Retinal pigment epithelial cell (primary cell): Measurements from ENCODE around the gene ADGRB2.

Experiments
- DNase-seq: peaks from one replicate; pipeline ENCODE4 v3.0.0-alpha.2; 2010; ENCODE audit warnings: low read depth
- H3K4me3 ChIP-seq: 2 replicates; pipeline ENCODE4 v1.5.1; 2011; ENCODE audit warnings: mild to moderate bottlenecking, low read length, control low read depth, moderate library complexity
- CTCF ChIP-seq: conservative IDR thresholded peaks from 2 replicates; pipeline ENCODE4 v1.5.1; 2011; ENCODE audit warnings: low read depth, low read length, control low read depth, inconsistent platforms

ADGRB2 gene

GRCh38 chr1:31786366-31787060 lies 22.4 kb upstream of the ADGRB2 start:
- no peak for DNase-seq
- no peak for TF ChIP-seq CTCF
- no peak overlapping the region for H3K4me3 ChIP-seq

GRCh38 chr1:31785947-31786290 lies 21.8 kb upstream of the ADGRB2 start:
- no peak overlapping the region for H3K4me3 ChIP-seq
- DNase-seq, result no peak
- no peak for TF ChIP-seq CTCF

GRCh38 chr1:31785020-31785946 lies 21.1 kb upstream of the ADGRB2 start:
- DNase-seq, result no peak
- TF ChIP-seq CTCF, result no peak
- no peak overlapping the region for H3K4me3 ChIP-seq

- no peak for DNase-seq
- H3K4me3 ChIP-seq, result no peak overlapping the region
- no peak for TF ChIP-seq CTCF
Measured at GRCh38 chr1:31784356-31785019, 20.3 kb upstream of the ADGRB2 start.

- TF ChIP-seq CTCF, result no peak
- no peak overlapping the region for H3K4me3 ChIP-seq
- DNase-seq, result no peak
Measured at GRCh38 chr1:31783846-31784245, 19.7 kb upstream of the ADGRB2 start.

GRCh38 chr1:31782421-31783410 lies 18.6 kb upstream of the ADGRB2 start:
- no peak for DNase-seq
- no peak overlapping the region for H3K4me3 ChIP-seq
- no peak for TF ChIP-seq CTCF
